CD14-positive monocyte (primary cell): Measurements from ENCODE around the gene BET1L. TPM values are rescaled to one million over a fixed set of nuclear protein-coding genes. Genes with fewer than 3 reads are reported as not detected.
A peak's percentile ranks its signal among the peaks of the same experiment; 100 is the strongest.

Source experiments
- DNase-seq, 3 donors: peaks; one replicate each; pipeline ENCODE4 v3.0.0-alpha.2; 2011 to 2022
- H2AFZ ChIP-seq: 2 replicates; pipeline ENCODE4 v1.6.0; 2012; ENCODE audit warnings: mild to moderate bottlenecking, low read depth, low read length, inconsistent platforms; ENCODE audit not compliant: insufficient read depth, poor library complexity, severe bottlenecking
- H3K27ac ChIP-seq, 2 donors: 1 replicate in 1 of 2; 2 replicates in 1 of 2; pipeline ENCODE4 v1.5.1; 2012 to 2013; ENCODE audit warnings: low read length in 2 of 2, control low read depth in 1 of 2, inconsistent platforms in 1 of 2, low read depth in 1 of 2, mild to moderate bottlenecking in 1 of 2
- H3K27me3 ChIP-seq, 2 donors: one replicate each; pipeline versions ENCODE4 v1.6.0 to v1.6.1; 2011 to 2013; ENCODE audit warnings: low read length in 2 of 2; ENCODE audit not compliant: control insufficient read depth in 2 of 2, insufficient read depth in 2 of 2
- H3K36me3 ChIP-seq, 2 donors: replicated peaks in 1 of 2; 1 replicate in 1 of 2; 2 replicates in 1 of 2; pipeline versions ENCODE4 v1.5.1 to v1.6.1; 2012 to 2013; ENCODE audit warnings: low read length in 2 of 2, control low read depth in 1 of 2, inconsistent platforms in 1 of 2, mild to moderate bottlenecking in 1 of 2; ENCODE audit not compliant: insufficient read depth in 2 of 2, control insufficient read depth in 1 of 2
- H3K4me1 ChIP-seq, 2 donors: 1 replicate in 1 of 2; 2 replicates in 1 of 2; pipeline versions ENCODE4 v1.5.1 to v1.6.1; 2012 to 2013; ENCODE audit warnings: low read length in 2 of 2, control low read depth in 1 of 2, inconsistent platforms in 1 of 2, mild to moderate bottlenecking in 1 of 2, moderate library complexity in 1 of 2; ENCODE audit not compliant: insufficient read depth in 2 of 2, control insufficient read depth in 1 of 2
- H3K4me2 ChIP-seq: replicated peaks from 2 replicates; pipeline ENCODE3; 2012; ENCODE audit warnings: low read length, moderate library complexity, mild to moderate bottlenecking; ENCODE audit not compliant: poor library complexity, severe bottlenecking; ENCODE audit errors: extremely low read depth
- H3K4me3 ChIP-seq, 3 experiments: fragments of 200-600 bp in 1 of 3; sonication (generic) in 1 of 3; replicated peaks in 1 of 3; 1 replicate in 2 of 3; 2 replicates in 1 of 3; pipeline ENCODE4 v1.5.1; 2011 to 2013; ENCODE audit warnings: low read length in 3 of 3, mild to moderate bottlenecking in 3 of 3, control low read depth in 2 of 3, low read depth in 2 of 3, inconsistent platforms in 1 of 3, moderate library complexity in 1 of 3
- H3K79me2 ChIP-seq: 2 replicates; pipeline ENCODE4 v1.6.0; 2012; ENCODE audit warnings: mild to moderate bottlenecking, control low read depth, inconsistent platforms, low read length, moderate library complexity; ENCODE audit not compliant: insufficient read depth
- H3K9ac ChIP-seq: 2 replicates; pipeline ENCODE4 v1.6.0; 2017; ENCODE audit warnings: low read length, mild to moderate bottlenecking; ENCODE audit not compliant: insufficient read depth, poor library complexity, severe bottlenecking
- H3K9me3 ChIP-seq, 2 donors: replicated peaks in 1 of 2; 1 replicate in 1 of 2; 2 replicates in 1 of 2; pipeline versions ENCODE4 v1.5.1 to v1.6.1; 2012 to 2013; ENCODE audit warnings: low read length in 2 of 2, control low read depth in 1 of 2; ENCODE audit not compliant: control insufficient read depth in 1 of 2, insufficient read depth in 1 of 2
- H4K20me1 ChIP-seq: 2 replicates; pipeline ENCODE4 v1.6.0; 2012; ENCODE audit warnings: mild to moderate bottlenecking, low read length, control low read depth, moderate library complexity; ENCODE audit not compliant: insufficient read depth
- H3K27ac Mint-ChIP-seq, 7 donors: one replicate each; pipeline ENCODE4 v1.8.0; 2020; ENCODE audit warnings: mild to moderate bottlenecking in 7 of 7, mixed read lengths in 7 of 7, moderate library complexity in 6 of 7, inconsistent platforms in 2 of 7
- H3K27me3 Mint-ChIP-seq, 3 donors: one replicate each; pipeline ENCODE4 v1.8.0; 2021 to 2022; ENCODE audit warnings: low read depth in 3 of 3, mild to moderate bottlenecking in 3 of 3, mixed read lengths in 3 of 3, moderate library complexity in 3 of 3, inconsistent platforms in 1 of 3
- H3K36me3 Mint-ChIP-seq, 2 donors: one replicate each; pipeline ENCODE4 v1.8.0; 2020; ENCODE audit warnings: mixed read lengths in 2 of 2, inconsistent platforms in 1 of 2, mild to moderate bottlenecking in 1 of 2
- H3K4me1 Mint-ChIP-seq: one replicate; pipeline ENCODE4 v1.8.0; 2020; ENCODE audit warnings: mild to moderate bottlenecking, mixed read lengths
- H3K4me3 Mint-ChIP-seq, 2 donors: one replicate each; pipeline ENCODE4 v1.8.0; 2020; ENCODE audit warnings: mild to moderate bottlenecking in 2 of 2, mixed read lengths in 2 of 2, moderate library complexity in 1 of 2
- H3K9me3 Mint-ChIP-seq, 7 donors: one replicate each; pipeline ENCODE4 v1.8.0; 2020 to 2022; ENCODE audit warnings: mixed read lengths in 7 of 7, mild to moderate bottlenecking in 6 of 7, moderate library complexity in 6 of 7, inconsistent platforms in 2 of 7
- CTCF ChIP-seq: fragments of 200-600 bp; IDR thresholded peaks from one replicate; pipeline ENCODE4 v1.8.0; 2022; ENCODE audit warnings: antibody characterized with exemption, mild to moderate bottlenecking
- WGBS: methylation state at CpG from one replicate; pipeline ENCODE4 v1.1.5; 2013; ENCODE audit warnings: missing lambda C conversion rate; ENCODE audit not compliant: insufficient coverage; 5-methylcytosine and 5-hydroxymethylcytosine counted together
- intact Hi-C, 2 donors: fragments of 100-400 bp; cut with micrococcal nuclease; formaldehyde crosslinking; loops; one replicate each; pipeline versions ENCODE4 v1.15.0 to v1.15.1; 2023
- polyA plus RNA-seq, 3 donors: library from polyadenylated mRNA; depleted of rRNA in 1 of 3; unstranded in 2 of 3; stranded (reverse) in 1 of 3; fragments of 300-500 nt in 2 of 3; fragments of >200 nt in 1 of 3; fragmentation: Illumina TruSeq in 2 of 3; gene quantifications; 1 replicate in 2 of 3; 2 replicates in 1 of 3; pipeline ENCODE4 v1.2.3, GENCODE V29; 2012 to 2021

BET1L gene
- polyA plus RNA-seq, 3 donors: 9.5 to 37.3 (median 29.3) TPM

GRCh38 chr11:253160-253885 is 46.1 kb upstream of the BET1L start:
- H2AFZ ChIP-seq: no peak overlapping the region
- Mint-ChIP-seq H3K27ac (no peak overlapping the region), H3K4me3 (no peak overlapping the region), H3K27me3 (peaks cover 0 to 4% (median 0%) of the 10 kb centered on the region in 3 donors), H3K36me3 (peaks cover 50 to 56% of the 10 kb centered on the region in 2 donors), H3K9me3 (no peaks in the 10 kb centered on the region), H3K4me1 (peaks cover 6% of the 10 kb centered on the region)
- H3K27me3 ChIP-seq: no peaks in the 10 kb centered on the region
- H3K79me2 ChIP-seq: no peaks in the 10 kb centered on the region
- H3K9ac ChIP-seq: no peak overlapping the region
- H3K4me2 ChIP-seq: no peak overlapping the region
- no peak for DNase-seq
- peaks cover 53 to 55% of the 10 kb centered on the region in 2 donors for H3K36me3 ChIP-seq
- H3K9me3 ChIP-seq: no peaks in the 10 kb centered on the region
- TF ChIP-seq CTCF: no peak
- peak overlapping the region in 1 of 2 donors; percentile 5 for H3K27ac ChIP-seq
- H4K20me1 ChIP-seq: no peaks in the 10 kb centered on the region
- no peak overlapping the region for H3K4me3 ChIP-seq
- intact Hi-C loops: loop anchor here (5.0 kb wide), 4 partner anchors 34 to 104 kb away; partner anchors contain the start of genes IFITM2 (in 1 of the 2) and PGGHG (in 1 of the 2)
- no peaks in the 10 kb centered on the region for H3K4me1 ChIP-seq
- WGBS: 87% methylated on average over 11 of the region's 13 CpGs

GRCh38 chr11:252666-253065 is 45.5 kb upstream of the BET1L start:
- H3K4me1 Mint-ChIP-seq: peaks cover 4% of the 10 kb centered on the region
- Histone ChIP-seq H3K4me1 (no peaks in the 10 kb centered on the region), H3K9me3 (no peaks in the 10 kb centered on the region), H3K9ac (no peak overlapping the region), H2AFZ (no peak overlapping the region), H3K4me3 (no peak overlapping the region), H3K36me3 (peaks cover 60 to 61% of the 10 kb centered on the region in 2 donors), H3K27ac (no peak overlapping the region), H3K27me3 (no peaks in the 10 kb centered on the region), H3K4me2 (no peak overlapping the region), H3K79me2 (no peaks in the 10 kb centered on the region), H4K20me1 (no peaks in the 10 kb centered on the region)
- H3K9me3 Mint-ChIP-seq: no peaks in the 10 kb centered on the region
- peaks cover 56 to 63% of the 10 kb centered on the region in 2 donors for H3K36me3 Mint-ChIP-seq
- WGBS: 96% methylated on average over 4 of the region's 8 CpGs
- H3K27ac Mint-ChIP-seq: no peak overlapping the region
- no peak for DNase-seq
- intact Hi-C loops: loop anchor here (5.0 kb wide), 4 partner anchors 35 to 105 kb away; partner anchors contain the start of genes IFITM2 (in 1 of the 2) and PGGHG (in 1 of the 2)
- H3K4me3 Mint-ChIP-seq: no peak overlapping the region
- peaks cover 0 to 4% (median 0%) of the 10 kb centered on the region in 3 donors for H3K27me3 Mint-ChIP-seq
- TF ChIP-seq CTCF: no peak
